ENCODE data around the gene FAXDC2.

Gene FAXDC2

GRCh38 chr5:154851351-154851750, 948 bp upstream of the FAXDC2 start:
- peak overlapping the region; percentile 74 to 83 for H3K27ac ChIP-seq
- H3K4me1 ChIP-seq: peaks cover 0 to 52% (median 24%) of the 10 kb centered on the region in 4 donors
- H3K4me3 ChIP-seq: no peak overlapping the region
- TF ChIP-seq CTCF (IDR thresholded peaks at IDR 0.05): no peak
- DNase-seq: peak in 1 of 2 donors; percentile 40
- intact Hi-C loops (cut with DNase I; ENCODE audit: low total_unique reads): no loop called here
- H3K27me3 ChIP-seq: no peaks in the 10 kb centered on the region
- H3K9me3 ChIP-seq: no peaks in the 10 kb centered on the region
- no peaks in the 10 kb centered on the region for H3K36me3 ChIP-seq

DNA sequence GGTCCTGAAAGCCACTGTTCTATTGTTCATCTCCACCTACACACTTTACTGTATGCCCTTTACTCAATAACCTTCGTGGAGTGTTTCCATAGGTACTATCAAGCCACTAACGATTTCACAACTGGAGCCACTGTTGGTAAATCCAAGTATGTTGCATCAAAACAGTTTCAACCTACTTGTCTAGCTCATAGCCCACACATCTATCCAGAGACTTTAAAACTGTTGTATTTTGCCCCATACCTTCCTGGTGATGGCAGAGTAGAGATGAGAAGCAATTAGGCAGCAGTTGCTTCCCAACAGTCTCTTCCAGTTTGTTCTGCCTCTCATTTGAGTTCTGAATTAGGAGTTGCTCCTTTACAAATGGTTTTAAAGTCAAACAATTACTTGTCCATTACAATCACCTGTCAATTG, 607 bp downstream of the FAXDC2 start:
- Histone ChIP-seq H3K9me3 (no peaks in the 10 kb centered on the region), H3K36me3 (no peaks in the 10 kb centered on the region), H3K27me3 (no peaks in the 10 kb centered on the region), H3K4me1 (peaks cover 0 to 57% (median 32%) of the 10 kb centered on the region in 4 donors), H3K27ac (peak overlapping the region; percentile 74 to 83), H3K4me3 (peak overlapping the region; percentile 56 to 63)
- intact Hi-C loops (cut with DNase I; ENCODE audit: low total_unique reads): no loop called here
- TF ChIP-seq CTCF (IDR thresholded peaks at IDR 0.05): no peak
- no peak for DNase-seq

- Histone ChIP-seq H3K27me3 (no peaks in the 10 kb centered on the region), H3K4me1 (peaks cover 0 to 58% (median 33%) of the 10 kb centered on the region in 4 donors), H3K9me3 (no peaks in the 10 kb centered on the region), H3K4me3 (peak overlapping the region; percentile 56 to 63), H3K27ac (peak overlapping the region; percentile 74 to 83), H3K36me3 (no peaks in the 10 kb centered on the region)
- TF ChIP-seq CTCF (IDR thresholded peaks at IDR 0.05): no peak
- intact Hi-C loops (cut with DNase I; ENCODE audit: low total_unique reads): no loop called here
- DNase-seq: no peak
These were observed 1.1 kb downstream of the FAXDC2 start for GRCh38 chr5:154849264-154849785.

- Histone ChIP-seq H3K4me1 (peaks cover 0 to 54% (median 24%) of the 10 kb centered on the region in 4 donors), H3K27ac (no peak overlapping the region), H3K36me3 (peaks cover 0 to 9% (median 0%) of the 10 kb centered on the region in 3 donors), H3K4me3 (no peak overlapping the region), H3K9me3 (no peaks in the 10 kb centered on the region), H3K27me3 (no peaks in the 10 kb centered on the region)
- peak in 1 of 2 donors; percentile 0 for DNase-seq
- intact Hi-C loops (cut with DNase I; ENCODE audit: low total_unique reads): no loop called here
- TF ChIP-seq CTCF (IDR thresholded peaks at IDR 0.05): no peak
These were observed 5.6 kb downstream of the FAXDC2 start for GRCh38 chr5:154844809-154845208.

GRCh38 chr5:154842689-154843530, 7.5 kb downstream of the FAXDC2 start:
- no peak for TF ChIP-seq CTCF (IDR thresholded peaks at IDR 0.05)
- Histone ChIP-seq H3K36me3 (peaks cover 7 to 21% (median 8%) of the 10 kb centered on the region in 3 donors), H3K4me3 (no peak overlapping the region), H3K27me3 (no peaks in the 10 kb centered on the region), H3K27ac (no peak overlapping the region), H3K4me1 (peaks cover 0 to 35% (median 9%) of the 10 kb centered on the region in 4 donors), H3K9me3 (no peaks in the 10 kb centered on the region)
- peak in 1 of 2 donors; percentile 2 for DNase-seq
- intact Hi-C loops (cut with DNase I; ENCODE audit: low total_unique reads): no loop called here
